GM12878 (cell line): Measurements from ENCODE around the gene CAB39L. TPM values are rescaled to one million over a fixed set of nuclear protein-coding genes. Genes with fewer than 3 reads are reported as not detected.

Experiments
- ATAC-seq: fragments of 200-7000 bp; cut with Tn5 transposase; 3 replicates; pipeline ENCODE4 v1.9.1; 2020; ENCODE audit warnings: mild to moderate bottlenecking, moderate library complexity
- BruUV-seq: library from RNA; stranded (reverse); fragments of 400-500 nt; replicated peaks from 2 replicates; lab custom pipeline; 2021; lab: Mats Ljungman, UMichigan
- CTCF ChIA-PET: fragments of 300-600 bp; sonication (Branson Sonifier 250); formaldehyde crosslinking; extraction: SDS; loops from one replicate; lab custom pipeline; 2021; ENCODE audit warnings: inconsistent platforms; lab: Yijun Ruan, JAX
- POLR2A ChIA-PET: fragments of 350-600 bp; formaldehyde crosslinking; extraction: SDS; loops from one replicate; lab custom pipeline; 2021; ENCODE audit warnings: inconsistent platforms; lab: Charles Lee
- RAD21 ChIA-PET: fragments of 300-600 bp; sonication (Branson Sonifier 250); formaldehyde crosslinking; loops from one replicate; lab custom pipeline; 2023; ENCODE audit warnings: antibody characterized with exemption; ENCODE audit not compliant: unreplicated experiment; lab: Charles Lee
- SMC1A ChIA-PET: fragments of 300-600 bp; sonication (Branson Sonifier 250); formaldehyde crosslinking; loops from one replicate; lab custom pipeline; 2023; ENCODE audit not compliant: unreplicated experiment, uncharacterized antibody; lab: Charles Lee
- DNase-seq: peaks from one replicate; pipeline ENCODE4 v3.0.0-alpha.2; 2011; ENCODE audit warnings: low read depth, low spot score
- FAIRE-seq: peaks from 3 replicates; lab custom pipeline; 2011; peaks lifted over from hg19 to GRCh38; lab: Jason Lieb, UNC
- H2AFZ ChIP-seq: 2 replicates; pipeline ENCODE4 v1.6.0; 2011; ENCODE audit warnings: low read depth, low read length, control low read depth; ENCODE audit not compliant: control insufficient read depth
- H3K27ac ChIP-seq: 2 replicates; pipeline ENCODE4 v1.5.1; 2011; ENCODE audit warnings: control low read depth; ENCODE audit not compliant: control insufficient read depth, insufficient read depth
- H3K27me3 ChIP-seq, 2 experiments: replicated peaks in 1 of 2; 2 replicates each; pipeline versions ENCODE4 v1.6.0 to v1.6.1; 2011; ENCODE audit warnings: low read length in 1 of 2; ENCODE audit not compliant: control insufficient read depth in 2 of 2, insufficient read depth in 2 of 2
- H3K36me3 ChIP-seq, 2 experiments: 2 replicates each; pipeline ENCODE4 v1.5.1; 2011; ENCODE audit warnings: low read length in 1 of 2; ENCODE audit not compliant: control insufficient read depth in 2 of 2, insufficient read depth in 2 of 2
- H3K4me1 ChIP-seq: 2 replicates; pipeline ENCODE4 v1.6.1; 2011; ENCODE audit warnings: mild to moderate bottlenecking, low read length, moderate library complexity, mixed read lengths; ENCODE audit not compliant: control insufficient read depth, insufficient read depth
- H3K4me2 ChIP-seq: 2 replicates; pipeline ENCODE4 v1.6.0; 2011; ENCODE audit warnings: control low read depth; ENCODE audit not compliant: control insufficient read depth, insufficient read depth
- H3K4me3 ChIP-seq: fragments of 200-600 bp; sonication (generic); 2 replicates; pipeline ENCODE4 v1.5.1; 2016
- H3K79me2 ChIP-seq: 2 replicates; pipeline ENCODE4 v1.6.0; 2011; ENCODE audit warnings: low read length; ENCODE audit not compliant: control insufficient read depth, insufficient read depth
- H3K9ac ChIP-seq: 2 replicates; pipeline ENCODE4 v1.8.0; 2011; ENCODE audit warnings: low read length, control low read depth, mixed read lengths; ENCODE audit not compliant: control insufficient read depth, insufficient read depth
- H3K9me3 ChIP-seq: replicated peaks from 3 replicates; pipeline ENCODE4 v1.5.1; 2011; ENCODE audit warnings: mild to moderate bottlenecking, low read length; ENCODE audit not compliant: control insufficient read depth, insufficient read depth
- H4K20me1 ChIP-seq: 2 replicates; pipeline ENCODE4 v1.6.0; 2011; ENCODE audit not compliant: control insufficient read depth, insufficient read depth
- BHLHE40 ChIP-seq, 2 experiments: fragments of 450-650 bp in 1 of 2; IDR thresholded peaks; 2 replicates each; pipeline ENCODE4 v1.6.1; 2011 to 2017; ENCODE audit warnings: low read depth in 2 of 2, borderline replicate concordance in 1 of 2, improper control_type of control experiment in 1 of 2, low read length in 1 of 2, mild to moderate bottlenecking in 1 of 2
- CHD2 ChIP-seq: IDR thresholded peaks from 2 replicates; pipeline ENCODE4 v1.6.1; 2011; ENCODE audit warnings: low read depth, low read length, improper control_type of control experiment, borderline replicate concordance
- CHD4 ChIP-seq: fragments of 200-600 bp; sonication (generic); IDR thresholded peaks from 2 replicates; pipeline ENCODE4 v1.6.1; 2016; ENCODE audit warnings: mild to moderate bottlenecking
- CREB1 ChIP-seq: IDR thresholded peaks from 2 replicates; pipeline ENCODE4 v1.6.1; 2012; ENCODE audit warnings: low read depth, mild to moderate bottlenecking, inconsistent platforms
- EED ChIP-seq: sonication (generic); IDR thresholded peaks from 2 replicates; pipeline ENCODE4 v1.6.1; 2016; ENCODE audit warnings: antibody characterized with exemption, low read depth
- KAT2A ChIP-seq: conservative IDR thresholded peaks from 2 replicates; pipeline ENCODE4 v1.6.1; 2011; ENCODE audit warnings: low read depth, low read length; ENCODE audit not compliant: control insufficient read depth
- NR2F1 ChIP-seq: fragments of 450-650 bp; conservative IDR thresholded peaks from 2 replicates; pipeline ENCODE4 v1.6.1; 2017; ENCODE audit warnings: mild to moderate bottlenecking
- SMARCA5 ChIP-seq: fragments of 450-650 bp; IDR thresholded peaks from 2 replicates; pipeline ENCODE4 v1.6.1; 2017; ENCODE audit warnings: mild to moderate bottlenecking
- SP1 ChIP-seq: IDR thresholded peaks from one replicate; pipeline ENCODE4 v1.6.1; 2011; ENCODE audit warnings: low read depth, low read length
- WRNIP1 ChIP-seq: IDR thresholded peaks from 2 replicates; pipeline ENCODE4 v1.6.1; 2011; ENCODE audit warnings: low read depth, low read length, improper control_type of control experiment, borderline replicate concordance
- YY1 ChIP-seq: IDR thresholded peaks from 2 replicates; pipeline ENCODE4 v1.6.1; 2011; ENCODE audit warnings: low read depth, mild to moderate bottlenecking, low read length
- ZBED1 ChIP-seq: IDR thresholded peaks from 2 replicates; pipeline ENCODE4 v1.6.1; 2016; ENCODE audit warnings: borderline replicate concordance
- WGBS: methylation state at CpG from one replicate; pipeline ENCODE4 v1.1.6; 2016; ENCODE audit warnings: low lambda C conversion rate; ENCODE audit not compliant: insufficient replicate concordance, insufficient coverage; ENCODE audit errors: missing lambda C conversion rate; 5-methylcytosine and 5-hydroxymethylcytosine counted together
- in situ Hi-C: fragments of 300-500 bp; cut with MboI; formaldehyde crosslinking; loops from 9 replicates; pipeline ENCODE4 v1.14.3; 2018; ENCODE audit warnings: mixed read lengths
- intact Hi-C: fragments of 100-400 bp; cut with micrococcal nuclease; formaldehyde crosslinking; loops from one replicate; pipeline ENCODE4 v1.14.2; 2022; ENCODE audit not compliant: unreplicated experiment
- polyA plus RNA-seq, 11 experiments: library from polyadenylated mRNA; depleted of rRNA in 4 of 11; unstranded in 6 of 11; stranded (reverse) in 5 of 11; fragments of >200 nt; fragmentation: Nextera tagmentation in 4 of 11; fragmentation: Illumina TruSeq in 1 of 11; extraction: Ambion mirVana in 4 of 11; extraction: Trizol in 1 of 11; gene quantifications; 1 replicate in 1 of 11; 2 replicates in 10 of 11; pipeline versions ENCODE4 v1.2.1 to v1.2.3, GENCODE V29; 2011 to 2016; ENCODE audit warnings: inconsistent platforms in 2 of 11, missing spikeins in 2 of 11, low read depth in 1 of 11
- total RNA-seq, 4 experiments: library from RNA; depleted of rRNA in 3 of 4; stranded (reverse); fragments of >200 nt in 3 of 4; fragmentation: Illumina TruSeq in 1 of 4; extraction: Trizol in 1 of 4; gene quantifications; 2 replicates each; pipeline versions ENCODE4 v1.2.1 to v1.2.3, GENCODE V29; 2013 to 2021

The CAB39L gene
- total and polyA plus RNA-seq, 10 of the 15 experiments (the other 5 are each of a cell fraction or from before 2014, with no cell fraction given) = 0.88 to 3.0 (median 1.7) TPM

DNA sequence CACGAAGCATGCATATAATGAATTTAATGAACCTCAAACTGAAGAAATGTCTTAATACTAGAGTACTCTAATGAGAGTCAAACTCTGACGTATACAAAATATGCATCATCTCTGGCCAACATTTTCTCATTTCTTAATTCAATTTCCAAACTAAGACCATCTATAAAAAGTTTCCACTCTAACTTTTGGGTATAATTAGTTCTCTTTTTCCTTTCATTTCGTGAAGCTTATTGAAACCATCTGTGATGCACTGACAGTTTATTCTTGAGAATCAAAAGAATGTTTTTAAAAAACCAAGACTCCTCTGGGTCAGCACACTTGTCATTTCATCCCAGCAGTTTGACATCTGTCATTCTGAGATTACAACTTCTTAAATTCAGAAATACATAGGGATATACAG, 90.0 kb downstream of the CAB39L start:
- WGBS = 51% methylated on average over 3 of the region's 3 CpGs
- no peak for DNase-seq
- POLR2A ChIA-PET = no interaction called here
- Histone ChIP-seq H3K4me3 (no peak overlapping the region), H2AFZ (no peak overlapping the region), H3K9me3 (no peaks in the 10 kb centered on the region), H3K27ac (no peak overlapping the region), H3K4me1 (no peaks in the 10 kb centered on the region), H3K36me3 (no peaks in the 10 kb centered on the region), H3K4me2 (no peak overlapping the region), H3K9ac (no peak overlapping the region), H3K79me2 (no peaks in the 10 kb centered on the region), H3K27me3 (no peaks in the 10 kb centered on the region), H4K20me1 (no peaks in the 10 kb centered on the region)
- no peak for TF ChIP-seq EED
- TF ChIP-seq BHLHE40 (IDR thresholded peaks at IDR 0.05; ENCODE audit: borderline replicate concordance in 1 of 2, low read depth in 2 of 2, low read length in 1 of 2) = no peak
- no peak for TF ChIP-seq YY1
- TF ChIP-seq ZBED1 = no peak
- TF ChIP-seq CHD4 = no peak
- no peak for TF ChIP-seq NR2F1
- no peak for TF ChIP-seq WRNIP1
- TF ChIP-seq SMARCA5 = no peak
- no peak for TF ChIP-seq SP1
- no peak for TF ChIP-seq CREB1
- no peak for TF ChIP-seq CHD2
- BruUV-seq = no TSS peak
- FAIRE-seq = no peak
- SMC1A ChIA-PET = no interaction called here
- in situ Hi-C loops (no loop called here), intact Hi-C loops (no loop called here)
- RAD21 ChIA-PET = no interaction called here
- CTCF ChIA-PET = interaction anchor here (0.9 kb wide), 1 partner anchor 140 kb away, joined by 3 read pairs; no protein-coding TSS in a partner anchor
- ATAC-seq = no peak

DNA sequence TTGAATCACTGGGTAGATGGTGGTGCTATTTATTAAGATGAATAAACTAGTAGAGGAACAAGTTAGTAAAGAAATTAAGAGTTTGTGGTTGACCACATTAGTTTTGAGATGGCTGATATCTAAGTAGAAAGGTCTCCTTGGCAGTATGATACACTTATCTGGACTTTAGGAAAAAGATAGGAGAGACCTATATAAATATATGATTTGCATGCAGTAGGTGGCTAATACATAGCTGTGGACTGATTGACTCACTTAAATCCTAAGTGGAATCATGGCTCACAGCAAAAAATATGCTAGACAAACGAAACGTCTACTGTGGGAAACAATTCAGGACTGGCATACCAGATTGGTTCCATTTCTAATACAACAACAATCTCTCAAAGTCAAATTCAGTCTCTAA, 92.0 kb downstream of the CAB39L start:
- FAIRE-seq (no peak), DNase-seq (no peak), ATAC-seq (no peak)
- Histone ChIP-seq H2AFZ (no peak overlapping the region), H4K20me1 (no peaks in the 10 kb centered on the region), H3K4me1 (no peaks in the 10 kb centered on the region), H3K36me3 (no peaks in the 10 kb centered on the region), H3K9me3 (no peaks in the 10 kb centered on the region), H3K27me3 (no peaks in the 10 kb centered on the region), H3K27ac (no peak overlapping the region), H3K9ac (no peak overlapping the region), H3K4me2 (no peak overlapping the region), H3K4me3 (no peak overlapping the region), H3K79me2 (no peaks in the 10 kb centered on the region)
- no peak for TF ChIP-seq KAT2A
- ChIA-PET CTCF (no interaction called here), POLR2A (no interaction called here), SMC1A (no interaction called here), RAD21 (no interaction called here)
- WGBS = 82% methylated on average over 2 of the region's 2 CpGs
- in situ Hi-C loops (no loop called here), intact Hi-C loops (no loop called here)
- no TSS peak for BruUV-seq
